ENCODE measurements around the gene SAMD7.

SAMD7 gene

GRCh38 chr3:169879845-169880575 lies 31.4 kb upstream of the SAMD7 start:
- Mint-ChIP-seq H3K27me3 (ENCODE audit: low read depth, poor library complexity) (peaks cover 5% of the 10 kb centered on the region), H3K9me3 (no peaks in the 10 kb centered on the region), H3K27ac (no peak overlapping the region), H3K36me3 (ENCODE audit: low read depth) (no peaks in the 10 kb centered on the region), H3K4me1 (peaks cover 6% of the 10 kb centered on the region), H3K4me3 (no peak overlapping the region)
- DNase-seq = no peak
- no peak for TF ChIP-seq CTCF (IDR thresholded peaks at IDR 0.05)

- Mint-ChIP-seq H3K36me3 (ENCODE audit: low read depth) (no peaks in the 10 kb centered on the region), H3K27me3 (ENCODE audit: low read depth, poor library complexity) (peaks cover 5% of the 10 kb centered on the region)
- no peak for TF ChIP-seq CTCF (IDR thresholded peaks at IDR 0.05)
Observed at GRCh38 chr3:169880576-169881250, 30.7 kb upstream of the SAMD7 start.

GRCh38 chr3:169886671-169887070 lies 24.7 kb upstream of the SAMD7 start:
- no peak for TF ChIP-seq CTCF (IDR thresholded peaks at IDR 0.05)
- Mint-ChIP-seq H3K27ac (no peak overlapping the region), H3K4me3 (no peak overlapping the region), H3K36me3 (ENCODE audit: low read depth) (no peaks in the 10 kb centered on the region), H3K9me3 (no peaks in the 10 kb centered on the region), H3K27me3 (ENCODE audit: low read depth, poor library complexity) (peaks cover 9% of the 10 kb centered on the region), H3K4me1 (no peaks in the 10 kb centered on the region)
- no peak for DNase-seq

More at GRCh38 chr3:169880576-169881250, 30.7 kb upstream of the SAMD7 start:
- Mint-ChIP-seq H3K4me1 (peaks cover 6% of the 10 kb centered on the region), H3K4me3 (no peak overlapping the region), H3K9me3 (no peaks in the 10 kb centered on the region), H3K27ac (no peak overlapping the region)
- DNase-seq = no peak

GRCh38 chr3:169891886-169892285 lies 19.5 kb upstream of the SAMD7 start:
- Mint-ChIP-seq H3K27ac (no peak overlapping the region), H3K4me1 (no peaks in the 10 kb centered on the region)

GRCh38 chr3:169894110-169894509 lies 17.3 kb upstream of the SAMD7 start:
- H3K4me3 Mint-ChIP-seq = no peak overlapping the region
- no peak for TF ChIP-seq CTCF (IDR thresholded peaks at IDR 0.05)
- no peaks in the 10 kb centered on the region for H3K4me1 Mint-ChIP-seq
- peaks cover 3% of the 10 kb centered on the region for H3K9me3 Mint-ChIP-seq
- DNase-seq = no peak
- no peaks in the 10 kb centered on the region for H3K36me3 Mint-ChIP-seq (ENCODE audit: low read depth)
- H3K27ac Mint-ChIP-seq = no peak overlapping the region
- peaks cover 9% of the 10 kb centered on the region for H3K27me3 Mint-ChIP-seq (ENCODE audit: low read depth, poor library complexity)

More at GRCh38 chr3:169891886-169892285, 19.5 kb upstream of the SAMD7 start:
- H3K36me3 Mint-ChIP-seq (ENCODE audit: low read depth) = no peaks in the 10 kb centered on the region
- H3K27me3 Mint-ChIP-seq (ENCODE audit: low read depth, poor library complexity) = peaks cover 9% of the 10 kb centered on the region
- TF ChIP-seq CTCF (IDR thresholded peaks at IDR 0.05) = no peak
- DNase-seq = no peak
- no peaks in the 10 kb centered on the region for H3K9me3 Mint-ChIP-seq
- H3K4me3 Mint-ChIP-seq = no peak overlapping the region
